ENCODE measurements around the gene UGGT1. TPM values are rescaled to one million over a fixed set of nuclear protein-coding genes. Genes with fewer than 3 reads are reported as not detected.

UGGT1 gene
- total RNA-seq, 1 experiment from 2014 or later = 51.8 TPM

DNA sequence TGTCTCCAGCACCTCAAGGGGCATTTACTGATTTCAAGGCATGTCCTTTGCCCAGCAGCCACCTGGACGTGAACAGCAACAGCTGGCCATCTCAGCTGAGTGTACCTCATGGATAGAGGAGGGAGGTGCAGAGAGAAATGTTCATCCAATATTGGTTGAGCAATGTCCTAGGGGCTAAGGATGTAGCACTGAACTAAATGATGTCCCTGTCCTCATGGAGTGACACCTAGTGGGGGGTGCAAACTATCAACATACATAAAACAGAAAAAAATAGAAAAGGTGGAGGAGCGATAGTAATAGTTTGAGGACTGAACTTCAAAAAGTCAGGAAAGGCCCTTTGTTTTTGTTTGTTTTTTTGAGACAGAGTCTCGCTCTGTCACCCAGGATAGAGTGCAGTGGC, 4.8 kb upstream of the UGGT1 start:
- Histone ChIP-seq H2AFZ (ENCODE audit: low read depth, low read length, poor library complexity, severe bottlenecking) (no peak overlapping the region), H3K4me2 (ENCODE audit: low read length) (no peak overlapping the region), H3K9me2 (ENCODE audit: insufficient read depth) (no peaks in the 10 kb centered on the region), H3K9ac (ENCODE audit: low read length) (no peak overlapping the region), H3K27ac (ENCODE audit: low read depth, low read length) (no peak overlapping the region), H4K20me1 (ENCODE audit: insufficient read depth) (no peaks in the 10 kb centered on the region), H3K79me2 (ENCODE audit: insufficient read depth, low read length) (peaks cover under 1% of the 10 kb centered on the region; the same call in 1 of the 2 replicates), H3K36me3 (ENCODE audit: control insufficient read depth in 1 of 2, insufficient read depth in 2 of 2, low read length in 2 of 2) (no peaks in the 10 kb centered on the region), H3K9me3 (ENCODE audit: control insufficient read depth in 1 of 2, insufficient read depth in 1 of 2, low read depth in 1 of 2, low read length in 2 of 2) (peaks cover 0 to 4% of the 10 kb centered on the region in 2 experiments; a peak in 1 of 4 replicates), H3K4me1 (ENCODE audit: control insufficient read depth in 1 of 2, insufficient read depth in 2 of 2, low read length in 2 of 2) (peaks cover 2 to 8% of the 10 kb centered on the region in 2 experiments; a peak in 2 of 4 replicates), H3K27me3 (ENCODE audit: insufficient read depth, low read length) (no peaks in the 10 kb centered on the region), H3K4me3 (replicated peaks in 1 of 2; ENCODE audit: low read depth in 1 of 2, low read length in 2 of 2) (no peak overlapping the region)
- TF ChIP-seq, protein P1, sequence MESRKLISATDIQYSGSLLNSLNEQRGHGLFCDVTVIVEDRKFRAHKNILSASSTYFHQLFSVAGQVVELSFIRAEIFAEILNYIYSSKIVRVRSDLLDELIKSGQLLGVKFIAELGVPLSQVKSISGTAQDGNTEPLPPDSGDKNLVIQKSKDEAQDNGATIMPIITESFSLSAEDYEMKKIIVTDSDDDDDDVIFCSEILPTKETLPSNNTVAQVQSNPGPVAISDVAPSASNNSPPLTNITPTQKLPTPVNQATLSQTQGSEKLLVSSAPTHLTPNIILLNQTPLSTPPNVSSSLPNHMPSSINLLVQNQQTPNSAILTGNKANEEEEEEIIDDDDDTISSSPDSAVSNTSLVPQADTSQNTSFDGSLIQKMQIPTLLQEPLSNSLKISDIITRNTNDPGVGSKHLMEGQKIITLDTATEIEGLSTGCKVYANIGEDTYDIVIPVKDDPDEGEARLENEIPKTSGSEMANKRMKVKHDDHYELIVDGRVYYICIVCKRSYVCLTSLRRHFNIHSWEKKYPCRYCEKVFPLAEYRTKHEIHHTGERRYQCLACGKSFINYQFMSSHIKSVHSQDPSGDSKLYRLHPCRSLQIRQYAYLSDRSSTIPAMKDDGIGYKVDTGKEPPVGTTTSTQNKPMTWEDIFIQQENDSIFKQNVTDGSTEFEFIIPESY (IDR thresholded peaks at IDR 0.05; ENCODE audit: extremely low read depth, insufficient replicate concordance, low read length) = no peak
- no peak for TF ChIP-seq CEBPB (IDR thresholded peaks at IDR 0.05; ENCODE audit: low read depth)
- peak in 1 of 3 experiments; percentile 28; a peak in 2 of 6 replicates for TF ChIP-seq CTCF (IDR thresholded peaks at IDR 0.05 in 2 of 3, conservative IDR thresholded peaks at IDR 0.05 in 1 of 3; ENCODE audit: borderline replicate concordance in 1 of 3, insufficient read depth in 1 of 3, low read depth in 2 of 3, low read length in 2 of 3)
- no peak for TF ChIP-seq POLR2A (IDR thresholded peaks at IDR 0.05; ENCODE audit: borderline replicate concordance, extremely low read depth, insufficient read depth, insufficient read length)
- BruUV-seq (replicated peaks) = no TSS peak
- RAD21 ChIA-PET (ENCODE audit: low non-redundant PET in 1 of 2, low total read pairs in 2 of 2, uncharacterized antibody in 2 of 2, unreplicated experiment in 2 of 2) = no interaction called here
- DNase-seq (ENCODE audit: low read depth, low spot score) (no peak), ATAC-seq (no peak)
- intact Hi-C loops (cut with micrococcal nuclease) = no loop called here
- POLR2A ChIA-PET = no interaction called here
- CTCF ChIA-PET = interaction anchor here (1.1 kb wide), 1 partner anchor 23 kb away, joined by 3 read pairs; no protein-coding TSS in a partner anchor

Data from HCT116 (cell line).